ENCODE results near the gene NAGA.

The NAGA gene

DNA sequence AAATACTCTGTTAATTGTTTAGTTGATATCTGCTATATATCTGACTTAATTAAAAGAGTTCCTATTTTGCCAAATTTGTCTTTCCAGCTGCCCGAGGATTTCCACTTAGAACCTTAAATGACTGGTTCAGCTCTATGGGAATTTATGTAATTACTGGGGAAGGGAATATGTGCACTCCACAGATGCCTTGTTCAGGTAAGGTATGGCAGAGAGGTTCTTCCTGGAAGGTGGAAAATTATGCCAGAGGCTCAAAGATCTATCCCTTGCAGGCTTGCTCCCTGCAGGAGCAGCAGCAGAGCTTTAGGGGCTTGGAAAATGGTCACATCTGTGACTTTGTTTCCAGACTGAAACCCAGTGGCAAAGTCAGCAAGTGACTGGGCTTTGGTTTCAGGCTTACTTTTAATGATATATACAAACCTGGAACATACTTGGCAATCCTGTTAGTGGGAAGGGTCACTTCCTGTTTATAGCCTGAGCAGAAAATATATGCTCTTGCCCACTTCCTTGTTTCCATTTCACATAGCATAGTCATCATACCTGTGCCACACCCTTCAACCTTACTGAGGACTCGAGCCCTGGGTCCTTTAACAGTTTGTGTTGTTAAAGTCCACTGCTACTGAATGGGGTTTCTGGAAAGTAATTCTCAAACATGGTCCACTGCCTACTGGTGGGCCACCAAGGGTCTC, 48.3 kb downstream of the NAGA start:
- DNase-seq (ENCODE audit: extremely low read depth, low read depth), result no peak
- H3K4me3 ChIP-seq (replicated peaks; ENCODE audit: low read depth, low read length), result no peak overlapping the region

DNA sequence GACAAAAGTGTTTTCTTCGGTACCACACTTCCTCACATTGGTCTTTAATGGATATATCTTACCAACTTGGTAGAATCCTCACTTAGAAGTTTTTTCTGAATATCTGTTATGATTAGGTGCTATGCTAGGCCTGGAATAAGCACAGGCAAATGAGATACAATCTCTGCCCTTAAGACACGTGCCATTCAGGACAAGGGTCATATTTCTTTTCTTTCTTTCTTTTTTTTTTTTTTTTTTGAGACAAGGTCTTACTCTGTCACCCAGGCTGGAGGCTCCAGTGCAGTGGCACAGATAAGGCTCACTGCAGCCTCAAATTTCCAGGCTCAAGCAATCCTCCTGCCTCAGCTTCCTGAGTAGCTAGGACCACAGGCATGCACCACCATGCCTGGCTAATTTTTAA, 49.0 kb downstream of the NAGA start:
- H3K4me3 ChIP-seq (replicated peaks; ENCODE audit: low read depth, low read length), result no peak overlapping the region
- DNase-seq (ENCODE audit: extremely low read depth, low read depth), result no peak
- TF ChIP-seq, protein P1, sequence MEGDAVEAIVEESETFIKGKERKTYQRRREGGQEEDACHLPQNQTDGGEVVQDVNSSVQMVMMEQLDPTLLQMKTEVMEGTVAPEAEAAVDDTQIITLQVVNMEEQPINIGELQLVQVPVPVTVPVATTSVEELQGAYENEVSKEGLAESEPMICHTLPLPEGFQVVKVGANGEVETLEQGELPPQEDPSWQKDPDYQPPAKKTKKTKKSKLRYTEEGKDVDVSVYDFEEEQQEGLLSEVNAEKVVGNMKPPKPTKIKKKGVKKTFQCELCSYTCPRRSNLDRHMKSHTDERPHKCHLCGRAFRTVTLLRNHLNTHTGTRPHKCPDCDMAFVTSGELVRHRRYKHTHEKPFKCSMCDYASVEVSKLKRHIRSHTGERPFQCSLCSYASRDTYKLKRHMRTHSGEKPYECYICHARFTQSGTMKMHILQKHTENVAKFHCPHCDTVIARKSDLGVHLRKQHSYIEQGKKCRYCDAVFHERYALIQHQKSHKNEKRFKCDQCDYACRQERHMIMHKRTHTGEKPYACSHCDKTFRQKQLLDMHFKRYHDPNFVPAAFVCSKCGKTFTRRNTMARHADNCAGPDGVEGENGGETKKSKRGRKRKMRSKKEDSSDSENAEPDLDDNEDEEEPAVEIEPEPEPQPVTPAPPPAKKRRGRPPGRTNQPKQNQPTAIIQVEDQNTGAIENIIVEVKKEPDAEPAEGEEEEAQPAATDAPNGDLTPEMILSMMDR (IDR thresholded peaks at IDR 0.05; ENCODE audit: low read depth, low read length, missing control alignments), result no peak

More for the DNA sequence above, 48.3 kb downstream of the NAGA start:
- TF ChIP-seq, protein P1 (IDR thresholded peaks at IDR 0.05; ENCODE audit: low read depth, low read length, missing control alignments), result no peak

DNA sequence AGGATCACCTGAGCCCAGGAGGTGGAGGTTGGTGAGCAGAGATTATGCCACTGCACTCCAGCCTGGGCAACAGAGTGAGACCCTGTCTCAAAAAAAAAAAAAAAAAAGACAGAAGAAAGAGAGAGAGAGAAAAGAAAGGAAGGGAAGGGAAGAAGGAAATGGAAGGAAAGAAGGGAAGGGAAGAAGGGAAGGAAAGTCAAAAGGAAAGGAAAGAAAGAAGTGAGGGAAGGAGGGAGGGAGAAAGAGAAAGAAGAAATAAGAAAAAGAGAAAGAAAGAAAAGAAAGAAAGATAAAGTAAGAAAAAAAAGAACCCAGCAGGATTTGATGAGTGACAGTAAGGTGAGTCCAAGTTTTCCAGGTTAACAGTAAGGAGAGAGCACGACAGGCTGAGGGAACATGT, 52.4 kb downstream of the NAGA start:
- H3K4me3 ChIP-seq (replicated peaks; ENCODE audit: low read depth, low read length), result no peak overlapping the region
- TF ChIP-seq, protein P1 (IDR thresholded peaks at IDR 0.05; ENCODE audit: low read depth, low read length, missing control alignments), result no peak
- no peak for DNase-seq (ENCODE audit: extremely low read depth, low read depth)

DNA sequence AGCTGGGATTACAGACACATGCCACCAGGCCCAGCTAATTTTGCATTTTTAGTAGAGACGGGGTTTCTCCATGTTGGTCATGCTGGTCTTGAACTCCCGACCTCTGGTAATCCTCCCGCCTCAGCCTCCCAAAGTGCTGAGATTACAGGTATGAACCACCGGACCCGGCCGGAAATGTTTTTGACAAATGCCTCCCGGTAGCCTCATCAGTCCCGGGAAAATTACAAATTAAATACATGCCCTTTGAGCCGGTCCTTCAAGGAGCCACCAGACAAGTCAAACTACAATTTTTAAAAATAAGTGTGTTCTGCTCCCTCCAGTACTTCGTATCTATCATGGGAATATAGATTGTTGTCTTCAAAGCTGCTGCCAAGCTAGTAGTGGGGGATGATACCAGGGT, 54.5 kb downstream of the NAGA start:
- TF ChIP-seq, protein P1 (IDR thresholded peaks at IDR 0.05; ENCODE audit: low read depth, low read length, missing control alignments), result no peak
- no peak for DNase-seq (ENCODE audit: extremely low read depth, low read depth)
- H3K4me3 ChIP-seq (replicated peaks; ENCODE audit: low read depth, low read length), result no peak overlapping the region

DNA sequence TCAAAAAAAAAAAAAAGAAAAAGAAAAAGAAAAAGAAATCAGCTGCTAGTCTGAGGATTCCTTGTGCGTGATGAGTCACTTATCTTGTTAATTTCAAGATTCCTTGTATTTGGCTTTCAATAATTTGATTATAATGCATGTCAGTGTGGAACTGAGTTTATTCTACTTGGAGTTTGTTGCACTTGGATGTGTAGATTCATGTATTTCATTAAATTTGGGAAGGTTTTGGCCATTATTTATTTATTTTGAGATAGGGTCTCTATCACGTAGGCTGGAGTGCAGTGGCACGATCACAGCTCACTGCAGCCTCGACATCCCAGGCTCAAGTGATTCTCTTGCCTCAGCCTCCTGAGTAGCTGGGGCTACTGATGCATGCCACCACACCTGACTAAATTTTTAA, 57.2 kb downstream of the NAGA start:
- H3K4me3 ChIP-seq (replicated peaks; ENCODE audit: low read depth, low read length), result no peak overlapping the region
- no peak for DNase-seq (ENCODE audit: extremely low read depth, low read depth)
- TF ChIP-seq, protein P1 (IDR thresholded peaks at IDR 0.05; ENCODE audit: low read depth, low read length, missing control alignments), result no peak

DNA sequence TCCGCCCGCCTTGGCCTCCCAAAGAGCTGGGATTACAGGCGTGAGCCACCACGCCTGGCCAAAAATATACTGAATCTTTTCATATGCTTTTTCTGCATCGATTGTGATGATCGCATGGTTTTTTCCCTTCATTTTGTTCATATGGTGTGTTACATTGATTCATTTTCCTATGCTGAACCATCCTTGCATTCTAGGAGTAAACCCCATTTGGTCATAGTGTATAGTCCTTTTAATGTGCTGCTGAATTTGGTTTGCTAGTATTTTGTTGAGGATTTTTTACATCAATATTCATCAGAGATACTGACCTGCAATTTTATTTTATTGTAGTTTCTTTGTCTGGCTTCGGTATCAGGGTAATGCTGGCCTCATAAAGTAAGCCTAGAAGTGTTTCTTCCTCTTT, 59.8 kb downstream of the NAGA start:
- TF ChIP-seq, protein P1 (IDR thresholded peaks at IDR 0.05; ENCODE audit: low read depth, low read length, missing control alignments), result no peak
- no peak for DNase-seq (ENCODE audit: extremely low read depth, low read depth)
- no peak overlapping the region for H3K4me3 ChIP-seq (replicated peaks; ENCODE audit: low read depth, low read length)

All from HFF-Myc (cell line).